Neuronal stem cell (in vitro differentiated cells): Measurements from ENCODE around the gene STAT5B.

ENCODE experiments used
- DNase-seq: peaks from one replicate; pipeline ENCODE4 v3.0.0-alpha.2; 2013; ENCODE audit warnings: low spot score
- H2AFZ ChIP-seq: one replicate; pipeline ENCODE4 v1.6.1; 2013; ENCODE audit warnings: mild to moderate bottlenecking, low read length, inconsistent platforms
- H2AK5ac ChIP-seq: 2 replicates; pipeline ENCODE4 v1.6.1; 2013; ENCODE audit warnings: low read depth, mild to moderate bottlenecking, inconsistent platforms, low read length, moderate library complexity, mixed read lengths
- H2BK120ac ChIP-seq: 2 replicates; pipeline ENCODE4 v1.6.1; 2013; ENCODE audit warnings: low read depth, mild to moderate bottlenecking, inconsistent platforms, low read length, moderate library complexity, mixed read lengths
- H2BK12ac ChIP-seq: one replicate; pipeline ENCODE4 v1.6.1; 2013; ENCODE audit warnings: low read length, inconsistent platforms
- H2BK15ac ChIP-seq: 2 replicates; pipeline ENCODE4 v1.6.1; 2013; ENCODE audit warnings: mild to moderate bottlenecking, low read length, inconsistent platforms, mixed read lengths
- H2BK5ac ChIP-seq: one replicate; pipeline ENCODE4 v1.6.1; 2013; ENCODE audit warnings: inconsistent platforms, mild to moderate bottlenecking, low read length, moderate library complexity
- H3K14ac ChIP-seq: one replicate; pipeline ENCODE4 v1.6.1; 2013; ENCODE audit warnings: low read length, inconsistent platforms
- H3K18ac ChIP-seq: 2 replicates; pipeline ENCODE4 v1.6.1; 2013; ENCODE audit warnings: low read length, inconsistent platforms
- H3K23ac ChIP-seq: 2 replicates; pipeline ENCODE4 v1.6.1; 2013; ENCODE audit warnings: low read depth, mild to moderate bottlenecking, mixed read lengths, low read length, inconsistent platforms; ENCODE audit not compliant: poor library complexity
- H3K27ac ChIP-seq: replicated peaks from 3 replicates; pipeline ENCODE4 v1.5.1; 2013; ENCODE audit warnings: low read length, inconsistent platforms
- H3K27me3 ChIP-seq, 3 experiments: 2 replicates each; pipeline ENCODE4 v1.6.1; 2013; ENCODE audit warnings: low read length in 3 of 3, mild to moderate bottlenecking in 2 of 3, inconsistent platforms in 1 of 3, low read depth in 1 of 3, mixed read lengths in 1 of 3, moderate library complexity in 1 of 3; ENCODE audit not compliant: control insufficient read depth in 3 of 3, insufficient read depth in 3 of 3
- H3K36me3 ChIP-seq, 2 donors: replicated peaks in 1 of 2; 2 replicates each; pipeline ENCODE4 v1.6.1; 2013; ENCODE audit warnings: low read length in 2 of 2; ENCODE audit not compliant: control insufficient read depth in 2 of 2, insufficient read depth in 2 of 2
- H3K4ac ChIP-seq: 2 replicates; pipeline ENCODE4 v1.6.1; 2013; ENCODE audit warnings: inconsistent platforms, mild to moderate bottlenecking, low read length, moderate library complexity
- H3K4me1 ChIP-seq, 2 donors: 1 replicate in 1 of 2; 2 replicates in 1 of 2; pipeline ENCODE4 v1.6.1; 2013; ENCODE audit warnings: low read length in 2 of 2, low read depth in 1 of 2; ENCODE audit not compliant: control insufficient read depth in 2 of 2, insufficient read depth in 1 of 2
- H3K4me2 ChIP-seq: one replicate; pipeline ENCODE4 v1.6.1; 2013; ENCODE audit warnings: mild to moderate bottlenecking, low read length, inconsistent platforms; ENCODE audit not compliant: insufficient read depth, poor library complexity, severe bottlenecking
- H3K4me3 ChIP-seq, 2 donors: 2 replicates each; pipeline ENCODE4 v1.5.1; 2013; ENCODE audit warnings: low read length in 2 of 2, mild to moderate bottlenecking in 2 of 2, inconsistent platforms in 1 of 2, moderate library complexity in 1 of 2
- H3K79me1 ChIP-seq: one replicate; pipeline ENCODE4 v1.6.1; 2013; ENCODE audit warnings: low read depth, mild to moderate bottlenecking, inconsistent platforms, low read length, moderate library complexity
- H3K9ac ChIP-seq: one replicate; pipeline ENCODE4 v1.6.1; 2013; ENCODE audit warnings: mild to moderate bottlenecking, low read depth, low read length, inconsistent platforms; ENCODE audit not compliant: poor library complexity
- H3K9me3 ChIP-seq, 2 donors: replicated peaks in 1 of 2; 2 replicates each; pipeline versions ENCODE3 to v1.6.1; 2013; ENCODE audit warnings: low read length in 2 of 2, mild to moderate bottlenecking in 2 of 2, inconsistent platforms in 1 of 2, low read depth in 1 of 2, mixed read lengths in 1 of 2, moderate library complexity in 1 of 2; ENCODE audit not compliant: control insufficient read depth in 2 of 2, insufficient read depth in 1 of 2
- H4K8ac ChIP-seq: one replicate; pipeline ENCODE4 v1.6.1; 2013; ENCODE audit warnings: low read depth, mild to moderate bottlenecking, inconsistent platforms, low read length, moderate library complexity
- H4K91ac ChIP-seq: one replicate; pipeline ENCODE4 v1.6.1; 2013; ENCODE audit warnings: low read length, low read depth, mild to moderate bottlenecking, inconsistent platforms; ENCODE audit not compliant: poor library complexity
- WGBS, 2 donors: extraction: QIAGEN DNeasy Blood & Tissue Kit; methylation state at CpG; one replicate each; pipeline ENCODE4 v1.1.7; 2013; ENCODE audit warnings: missing lambda C conversion rate in 2 of 2, mixed read lengths in 1 of 2; ENCODE audit not compliant: insufficient read length in 2 of 2, insufficient replicate concordance in 1 of 2; ENCODE audit errors: extremely low coverage in 2 of 2; 5-methylcytosine and 5-hydroxymethylcytosine counted together

STAT5B gene

GRCh38 chr17:42315402-42316156, 39.4 kb upstream of the STAT5B start:
- Histone ChIP-seq H2BK15ac (no peak overlapping the region), H2BK120ac (no peak overlapping the region), H3K4ac (no peak overlapping the region), H3K4me1 (peaks cover 13 to 19% of the 10 kb centered on the region in 2 donors), H3K27me3 (no peaks in the 10 kb centered on the region), H3K9ac (no peak overlapping the region), H3K4me3 (no peak overlapping the region), H3K23ac (no peak overlapping the region), H3K18ac (no peak overlapping the region), H3K14ac (no peak overlapping the region), H3K79me1 (no peaks in the 10 kb centered on the region), H2AFZ (no peak overlapping the region), H2BK5ac (no peak overlapping the region), H3K9me3 (no peaks in the 10 kb centered on the region), H4K8ac (no peak overlapping the region), H3K27ac (no peak overlapping the region), H3K4me2 (no peak overlapping the region), H3K36me3 (peaks cover 20 to 97% of the 10 kb centered on the region in 2 donors), H2AK5ac (no peak overlapping the region), H4K91ac (no peak overlapping the region), H2BK12ac (no peak overlapping the region)
- DNase-seq = no peak
- no CpG with 5 or more reads among the region's 10 CpGs for WGBS, 2 donors

DNA sequence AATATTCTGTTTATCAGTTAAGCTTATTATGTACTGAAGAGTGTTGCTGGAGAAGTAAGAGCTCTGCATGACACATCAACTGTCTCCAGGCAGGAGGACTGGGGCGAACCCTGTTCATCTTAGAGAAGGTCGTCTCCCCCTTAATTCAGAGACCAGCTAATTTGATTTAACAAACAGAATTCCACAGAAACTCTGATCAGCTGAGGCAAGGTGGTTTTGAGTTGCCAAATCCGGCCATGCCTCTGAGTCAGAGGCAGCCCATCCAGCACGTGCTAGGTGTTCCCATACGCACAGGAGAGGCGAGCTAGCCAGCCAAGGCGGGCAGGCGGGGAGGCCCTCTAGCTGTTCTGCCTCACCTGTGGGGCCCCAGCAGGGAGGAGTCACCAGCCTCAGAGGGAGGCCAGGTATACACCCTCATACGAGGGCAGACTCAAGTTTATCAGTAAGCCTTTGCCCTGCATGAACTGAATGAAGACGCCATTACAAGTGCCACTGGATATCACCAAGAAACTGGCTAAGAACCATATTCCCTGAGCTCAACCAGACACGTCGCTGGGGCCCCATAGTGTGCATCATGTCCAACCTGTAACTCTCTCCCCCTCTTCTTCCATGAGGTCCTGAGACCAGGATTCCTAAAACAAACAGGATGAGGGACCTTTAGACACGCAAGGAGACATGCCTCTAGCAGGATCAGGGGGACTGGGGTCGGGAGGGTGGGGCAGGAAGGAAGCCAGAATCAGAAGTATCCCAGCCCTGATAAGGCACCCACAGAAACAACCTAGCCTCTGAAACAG, 37.8 kb upstream of the STAT5B start:
- Histone ChIP-seq H2AK5ac (no peak overlapping the region), H3K4ac (no peak overlapping the region), H3K9me3 (no peaks in the 10 kb centered on the region), H3K4me3 (no peak overlapping the region), H3K23ac (no peak overlapping the region), H4K91ac (no peak overlapping the region), H3K27me3 (no peaks in the 10 kb centered on the region), H3K79me1 (no peaks in the 10 kb centered on the region), H2BK12ac (no peak overlapping the region), H3K14ac (no peak overlapping the region), H3K9ac (no peak overlapping the region), H2BK120ac (no peak overlapping the region), H3K4me2 (no peak overlapping the region), H3K36me3 (peaks cover 15 to 87% of the 10 kb centered on the region in 2 donors), H2BK15ac (no peak overlapping the region), H3K27ac (no peak overlapping the region), H4K8ac (no peak overlapping the region), H3K4me1 (peaks cover 16 to 21% of the 10 kb centered on the region in 2 donors), H2BK5ac (no peak overlapping the region), H2AFZ (no peak overlapping the region), H3K18ac (no peak overlapping the region)
- no CpG with 5 or more reads among the region's 14 CpGs for WGBS, 2 donors
- DNase-seq = no peak

DNA sequence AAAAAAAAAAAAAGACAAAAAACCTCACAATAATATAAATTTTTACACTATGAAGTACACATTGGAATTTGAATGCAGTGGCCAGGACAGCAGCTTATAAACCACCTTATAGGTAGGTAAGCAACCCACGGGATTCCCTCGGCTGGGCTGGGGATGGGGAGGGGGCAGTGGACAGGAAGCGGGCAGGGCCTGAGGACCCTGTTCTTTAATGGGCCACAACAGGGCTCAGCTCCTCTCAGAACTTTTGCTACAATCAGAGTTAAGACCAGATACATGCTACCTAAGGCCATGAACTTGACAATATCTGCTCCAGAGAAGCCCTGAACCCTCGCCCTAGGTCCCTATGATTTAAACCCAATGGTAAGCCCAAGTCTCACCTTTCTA, 37.2 kb upstream of the STAT5B start:
- Histone ChIP-seq H3K14ac (no peak overlapping the region), H2BK120ac (no peak overlapping the region), H3K18ac (no peak overlapping the region), H3K4me1 (peaks cover 16 to 21% of the 10 kb centered on the region in 2 donors), H3K36me3 (peaks cover 12 to 81% of the 10 kb centered on the region in 2 donors), H3K9ac (no peak overlapping the region), H2BK5ac (no peak overlapping the region), H4K91ac (no peak overlapping the region), H3K4me3 (no peak overlapping the region), H3K27me3 (no peaks in the 10 kb centered on the region), H2AK5ac (no peak overlapping the region), H2AFZ (no peak overlapping the region), H3K4me2 (no peak overlapping the region), H2BK12ac (no peak overlapping the region), H3K79me1 (no peaks in the 10 kb centered on the region), H3K4ac (no peak overlapping the region), H3K27ac (no peak overlapping the region), H3K23ac (no peak overlapping the region), H2BK15ac (no peak overlapping the region), H3K9me3 (no peaks in the 10 kb centered on the region), H4K8ac (no peak overlapping the region)
- WGBS, 2 donors = no CpG with 5 or more reads among the region's 4 CpGs
- DNase-seq = no peak
